Tibial artery (tissue), 4 donors: ENCODE data around the gene B4GALT5.

Source experiments
- DNase-seq, 2 donors: peaks; one replicate each; pipeline ENCODE4 v3.0.0-alpha.2; 2019
- H3K27ac ChIP-seq, 2 donors: fragments of 200-600 bp; sonication (generic) in 1 of 2; 1 replicate in 1 of 2; 2 replicates in 1 of 2; pipeline ENCODE4 v1.5.1; 2018 to 2019; ENCODE audit warnings: mild to moderate bottlenecking in 1 of 2
- H3K27me3 ChIP-seq, 2 donors: fragments of 200-600 bp; sonication (generic) in 1 of 2; one replicate each; pipeline versions ENCODE4 v1.5.1 to v1.6.0; 2016 to 2019
- H3K36me3 ChIP-seq, 3 donors: fragments of 200-600 bp; sonication (generic) in 2 of 3; one replicate each; pipeline ENCODE4 v1.5.1; 2016 to 2019; ENCODE audit warnings: mild to moderate bottlenecking in 2 of 3
- H3K4me1 ChIP-seq, 4 donors: fragments of 200-600 bp; sonication (generic) in 2 of 4; 1 replicate in 3 of 4; 2 replicates in 1 of 4; pipeline ENCODE4 v1.5.1; 2016 to 2019
- H3K4me3 ChIP-seq, 2 donors: fragments of 200-600 bp; sonication (generic) in 1 of 2; 1 replicate in 1 of 2; 2 replicates in 1 of 2; pipeline ENCODE4 v1.5.1; 2018 to 2019; ENCODE audit warnings: mild to moderate bottlenecking in 2 of 2
- H3K9me3 ChIP-seq, 3 donors: fragments of 200-600 bp; sonication (generic) in 1 of 3; one replicate each; pipeline ENCODE4 v1.5.1; 2016 to 2019
- CTCF ChIP-seq, 2 experiments: fragments of 200-600 bp in 1 of 2; fragments of 450-650 bp in 1 of 2; IDR thresholded peaks; one replicate each; pipeline ENCODE4 v1.5.1; 2017 to 2019; ENCODE audit warnings: antibody characterized with exemption in 2 of 2, mild to moderate bottlenecking in 1 of 2, moderate library complexity in 1 of 2
- intact Hi-C: fragments of 100-400 bp; cut with DNase I; formaldehyde crosslinking; loops from one replicate; pipeline ENCODE4 v1.15.0; 2023; ENCODE audit warnings: low total_unique reads

Gene B4GALT5

GRCh38 chr20:49685161-49685601, 28.5 kb downstream of the B4GALT5 start:
- no peaks in the 10 kb centered on the region for H3K9me3 ChIP-seq
- H3K27ac ChIP-seq = peak overlapping the region; percentile 48 to 54
- no peak overlapping the region for H3K4me3 ChIP-seq
- H3K36me3 ChIP-seq = peaks cover 0 to 4% (median 0%) of the 10 kb centered on the region in 3 donors
- no peak for TF ChIP-seq CTCF (IDR thresholded peaks at IDR 0.05)
- no peaks in the 10 kb centered on the region for H3K27me3 ChIP-seq
- no peak for DNase-seq
- peaks cover 0 to 57% (median 34%) of the 10 kb centered on the region in 4 donors for H3K4me1 ChIP-seq
- intact Hi-C loops = no loop called here

- intact Hi-C loops = no loop called here
- H3K4me1 ChIP-seq = peaks cover 0 to 60% (median 37%) of the 10 kb centered on the region in 4 donors
Observed at GRCh38 chr20:49684335-49684997, 29.2 kb downstream of the B4GALT5 start.

GRCh38 chr20:49682798-49683197, 30.9 kb downstream of the B4GALT5 start:
- H3K27ac ChIP-seq = no peak overlapping the region
- intact Hi-C loops = no loop called here
- no peak for TF ChIP-seq CTCF (IDR thresholded peaks at IDR 0.05)
- H3K27me3 ChIP-seq = no peaks in the 10 kb centered on the region
- no peak for DNase-seq
- peaks cover 0 to 4% (median 0%) of the 10 kb centered on the region in 3 donors for H3K36me3 ChIP-seq
- H3K9me3 ChIP-seq = no peaks in the 10 kb centered on the region
- H3K4me3 ChIP-seq = no peak overlapping the region
- H3K4me1 ChIP-seq = peaks cover 0 to 66% (median 40%) of the 10 kb centered on the region in 4 donors

More at GRCh38 chr20:49684335-49684997, 29.2 kb downstream of the B4GALT5 start:
- no peaks in the 10 kb centered on the region for H3K9me3 ChIP-seq
- no peak overlapping the region for H3K4me3 ChIP-seq
- DNase-seq = no peak
- peak overlapping the region in 1 of 2 donors; percentile 54 for H3K27ac ChIP-seq
- no peaks in the 10 kb centered on the region for H3K27me3 ChIP-seq
- TF ChIP-seq CTCF (IDR thresholded peaks at IDR 0.05) = no peak
- H3K36me3 ChIP-seq = peaks cover 0 to 4% (median 0%) of the 10 kb centered on the region in 3 donors

- no peak for TF ChIP-seq CTCF (IDR thresholded peaks at IDR 0.05)
- no peak overlapping the region for H3K27ac ChIP-seq
- no peak overlapping the region for H3K4me3 ChIP-seq
- intact Hi-C loops = no loop called here
- H3K9me3 ChIP-seq = no peaks in the 10 kb centered on the region
- DNase-seq = no peak
- peaks cover 0 to 66% (median 40%) of the 10 kb centered on the region in 4 donors for H3K4me1 ChIP-seq
- H3K36me3 ChIP-seq = peaks cover 0 to 4% (median 0%) of the 10 kb centered on the region in 3 donors
- no peaks in the 10 kb centered on the region for H3K27me3 ChIP-seq
Observed at GRCh38 chr20:49682278-49682677, 31.4 kb downstream of the B4GALT5 start.

- intact Hi-C loops = no loop called here
- H3K4me3 ChIP-seq = no peak overlapping the region
- no peaks in the 10 kb centered on the region for H3K9me3 ChIP-seq
- DNase-seq = no peak
- H3K36me3 ChIP-seq = peaks cover 0 to 4% (median 0%) of the 10 kb centered on the region in 3 donors
- TF ChIP-seq CTCF (IDR thresholded peaks at IDR 0.05) = no peak
- peaks cover 0 to 66% (median 40%) of the 10 kb centered on the region in 4 donors for H3K4me1 ChIP-seq
- no peak overlapping the region for H3K27ac ChIP-seq
- no peaks in the 10 kb centered on the region for H3K27me3 ChIP-seq
Observed at GRCh38 chr20:49681850-49682216, 31.8 kb downstream of the B4GALT5 start.
